Measurements from ENCODE around the gene ZNF708. TPM values are rescaled to one million over a fixed set of nuclear protein-coding genes. Genes with fewer than 3 reads are reported as not detected.
"Not testable (repeated sequence)": the region's sequence is repeated elsewhere in the genome, so short reads cannot be mapped to it uniquely, and the experiment has no call there.

Gene ZNF708
- total RNA-seq, 2 experiments from 2014 or later, result 9.2 to 9.3 TPM

- no peak overlapping the region for H3K4me3 Mint-ChIP-seq
- CTCF ChIA-PET, result no interaction called here
- H3K27ac Mint-ChIP-seq, result no peak overlapping the region
- peaks cover 17% of the 10 kb centered on the region for H3K9me3 Mint-ChIP-seq
- no peaks in the 10 kb centered on the region for H3K36me3 Mint-ChIP-seq (ENCODE audit: low read depth)
- no peak for DNase-seq
- no peaks in the 10 kb centered on the region for H3K4me1 Mint-ChIP-seq (ENCODE audit: low read depth)
- no peaks in the 10 kb centered on the region for H3K27me3 Mint-ChIP-seq
- intact Hi-C loops (cut with micrococcal nuclease), result no loop called here
- TF ChIP-seq, protein P1, sequence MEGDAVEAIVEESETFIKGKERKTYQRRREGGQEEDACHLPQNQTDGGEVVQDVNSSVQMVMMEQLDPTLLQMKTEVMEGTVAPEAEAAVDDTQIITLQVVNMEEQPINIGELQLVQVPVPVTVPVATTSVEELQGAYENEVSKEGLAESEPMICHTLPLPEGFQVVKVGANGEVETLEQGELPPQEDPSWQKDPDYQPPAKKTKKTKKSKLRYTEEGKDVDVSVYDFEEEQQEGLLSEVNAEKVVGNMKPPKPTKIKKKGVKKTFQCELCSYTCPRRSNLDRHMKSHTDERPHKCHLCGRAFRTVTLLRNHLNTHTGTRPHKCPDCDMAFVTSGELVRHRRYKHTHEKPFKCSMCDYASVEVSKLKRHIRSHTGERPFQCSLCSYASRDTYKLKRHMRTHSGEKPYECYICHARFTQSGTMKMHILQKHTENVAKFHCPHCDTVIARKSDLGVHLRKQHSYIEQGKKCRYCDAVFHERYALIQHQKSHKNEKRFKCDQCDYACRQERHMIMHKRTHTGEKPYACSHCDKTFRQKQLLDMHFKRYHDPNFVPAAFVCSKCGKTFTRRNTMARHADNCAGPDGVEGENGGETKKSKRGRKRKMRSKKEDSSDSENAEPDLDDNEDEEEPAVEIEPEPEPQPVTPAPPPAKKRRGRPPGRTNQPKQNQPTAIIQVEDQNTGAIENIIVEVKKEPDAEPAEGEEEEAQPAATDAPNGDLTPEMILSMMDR (IDR thresholded peaks at IDR 0.05), result no peak
- ATAC-seq, result no peak
- POLR2A ChIA-PET, result interaction anchor here (1.1 kb wide), 1 partner anchor 44 kb away, joined by 3 read pairs; no protein-coding TSS in a partner anchor
Measured at GRCh38 chr19:21269813-21270212, 59.4 kb downstream of the ZNF708 start.

- no peaks in the 10 kb centered on the region for H3K27me3 Mint-ChIP-seq
- intact Hi-C loops (cut with micrococcal nuclease), result no loop called here
- no peak overlapping the region for H3K27ac Mint-ChIP-seq
- no peak overlapping the region for H3K4me3 Mint-ChIP-seq
- H3K9me3 Mint-ChIP-seq, result peaks cover 2% of the 10 kb centered on the region
- H3K4me1 Mint-ChIP-seq (ENCODE audit: low read depth), result no peaks in the 10 kb centered on the region
- TF ChIP-seq, protein P1 (IDR thresholded peaks at IDR 0.05), result no peak
- POLR2A ChIA-PET, result no interaction called here
- no peak for DNase-seq
- H3K36me3 Mint-ChIP-seq (ENCODE audit: low read depth), result peaks cover 1% of the 10 kb centered on the region
- CTCF ChIA-PET, result interaction anchor here (0.6 kb wide), 1 partner anchor 13 kb away, joined by 3 read pairs; no protein-coding TSS in a partner anchor
- ATAC-seq, result no peak
Measured at GRCh38 chr19:21264891-21265290, 64.3 kb downstream of the ZNF708 start.

DNA sequence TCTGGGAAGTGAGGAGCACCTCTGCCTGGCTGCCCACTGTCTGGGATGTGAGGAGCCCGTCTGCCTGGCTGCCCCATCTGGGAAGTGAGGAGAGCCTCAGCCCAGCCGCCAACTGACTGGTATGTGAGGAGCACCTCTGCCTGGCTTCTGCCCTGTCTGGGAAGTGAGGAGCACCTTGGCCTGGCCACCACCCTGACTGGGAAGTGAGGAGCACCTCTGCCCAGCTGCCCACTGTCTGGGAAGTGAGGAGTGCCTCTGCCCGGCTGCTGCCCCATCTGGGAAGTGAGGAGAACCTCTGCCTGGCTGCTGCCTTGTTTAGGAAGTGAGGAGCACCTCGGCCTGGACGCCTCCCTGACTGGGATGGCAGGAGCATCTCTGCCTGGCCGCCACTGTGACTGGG lies 64.8 kb downstream of the ZNF708 start:
- CTCF ChIA-PET, result interaction anchor here (0.6 kb wide), 1 partner anchor 13 kb away, joined by 3 read pairs; no protein-coding TSS in a partner anchor
- Mint-ChIP-seq H3K4me3 (no peak overlapping the region), H3K27ac (no peak overlapping the region), H3K36me3 (ENCODE audit: low read depth) (peaks cover 1% of the 10 kb centered on the region), H3K9me3 (peaks cover 2% of the 10 kb centered on the region), H3K27me3 (no peaks in the 10 kb centered on the region), H3K4me1 (ENCODE audit: low read depth) (no peaks in the 10 kb centered on the region)
- TF ChIP-seq, protein P1 (IDR thresholded peaks at IDR 0.05), result no peak
- POLR2A ChIA-PET, result no interaction called here
- ATAC-seq (no peak), DNase-seq (no peak)
- intact Hi-C loops (cut with micrococcal nuclease), result no loop called here

- H3K36me3 Mint-ChIP-seq (ENCODE audit: low read depth); H3K27ac Mint-ChIP-seq; DNase-seq; POLR2A ChIA-PET; H3K9me3 Mint-ChIP-seq; ATAC-seq; CTCF ChIA-PET; H3K4me3 Mint-ChIP-seq; intact Hi-C loops (cut with micrococcal nuclease); H3K27me3 Mint-ChIP-seq; H3K4me1 Mint-ChIP-seq (ENCODE audit: low read depth): not testable (repeated sequence)
Measured at GRCh38 chr19:21260848-21261381, 68.3 kb downstream of the ZNF708 start.

DNA sequence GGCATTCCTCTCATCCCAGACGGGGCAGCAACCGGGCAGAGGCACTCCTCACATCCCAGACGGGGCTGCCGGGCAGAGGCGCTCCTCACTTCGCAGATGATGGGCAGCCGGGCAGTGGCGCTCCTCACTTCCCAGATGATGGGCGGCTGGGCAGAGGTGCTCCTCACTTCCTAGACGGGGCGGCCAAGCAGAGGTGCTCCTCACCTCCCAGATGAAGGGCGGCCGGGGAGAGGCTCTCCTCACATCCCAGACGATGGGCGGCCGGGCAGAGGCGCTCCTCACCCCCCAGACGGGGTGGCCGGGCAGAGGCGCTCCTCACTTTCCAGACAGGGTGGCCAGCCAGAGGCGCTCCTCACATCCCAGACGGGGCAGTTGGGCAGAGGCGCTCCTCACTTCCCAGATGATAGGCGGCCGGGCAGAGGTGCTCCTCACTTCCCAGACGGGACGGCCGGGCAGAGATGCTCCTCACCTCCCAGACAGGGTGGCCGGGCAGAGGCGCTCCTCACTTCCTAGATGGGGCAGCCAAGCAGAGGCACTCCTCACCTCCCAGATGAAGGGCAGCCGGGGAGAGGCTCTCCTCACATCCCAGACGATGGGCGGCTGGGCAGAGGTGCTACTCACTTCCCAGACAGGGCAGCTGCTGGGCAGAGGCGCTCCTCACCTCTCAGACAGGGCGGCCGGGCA lies 68.9 kb downstream of the ZNF708 start:
- Mint-ChIP-seq H3K4me3 (no peak overlapping the region), H3K27ac (no peak overlapping the region), H3K27me3 (no peaks in the 10 kb centered on the region), H3K4me1 (ENCODE audit: low read depth) (no peaks in the 10 kb centered on the region), H3K9me3 (peaks cover 8% of the 10 kb centered on the region), H3K36me3 (ENCODE audit: low read depth) (peaks cover 1% of the 10 kb centered on the region)
- CTCF ChIA-PET, result no interaction called here
- intact Hi-C loops (cut with micrococcal nuclease), result no loop called here
- TF ChIP-seq, protein P1 (IDR thresholded peaks at IDR 0.05), result no peak
- no peak for ATAC-seq
- POLR2A ChIA-PET, result no interaction called here
- no peak for DNase-seq

- intact Hi-C loops (cut with micrococcal nuclease); H3K27me3 Mint-ChIP-seq; H3K9me3 Mint-ChIP-seq; H3K4me1 Mint-ChIP-seq (ENCODE audit: low read depth); ATAC-seq; DNase-seq; H3K27ac Mint-ChIP-seq; CTCF ChIA-PET; H3K4me3 Mint-ChIP-seq; H3K36me3 Mint-ChIP-seq (ENCODE audit: low read depth); POLR2A ChIA-PET: not testable (repeated sequence)
Measured at GRCh38 chr19:21259421-21260124, 69.6 kb downstream of the ZNF708 start.
